GM11168 (cell line): ENCODE data around the gene ADARB1.

Experiments
- in situ Hi-C: fragments of 300-500 bp; cut with MboI; formaldehyde crosslinking; loops from one replicate; pipeline ENCODE4 v1.12.0; 2022; ENCODE audit warnings: low sequenced_read_pairs; ENCODE audit not compliant: unreplicated experiment

Gene ADARB1

GRCh38 chr21:45110873-45111624 is 36.7 kb downstream of the ADARB1 start:
- in situ Hi-C loops: no loop called here

GRCh38 chr21:45111703-45112102 is 37.3 kb downstream of the ADARB1 start:
- in situ Hi-C loops: no loop called here

- in situ Hi-C loops: no loop called here
Observed at GRCh38 chr21:45112371-45112770, 38.0 kb downstream of the ADARB1 start.

GRCh38 chr21:45113543-45113942 is 39.2 kb downstream of the ADARB1 start:
- in situ Hi-C loops: no loop called here

- in situ Hi-C loops: no loop called here
Observed at GRCh38 chr21:45114072-45114471, 39.7 kb downstream of the ADARB1 start.

- in situ Hi-C loops: no loop called here
Observed at GRCh38 chr21:45114475-45114874, 40.1 kb downstream of the ADARB1 start.

- in situ Hi-C loops: no loop called here
Observed at GRCh38 chr21:45115141-45115540, 40.8 kb downstream of the ADARB1 start.

GRCh38 chr21:45116066-45116465 is 41.7 kb downstream of the ADARB1 start:
- in situ Hi-C loops: no loop called here

- in situ Hi-C loops: no loop called here
Observed at GRCh38 chr21:45117314-45117713, 42.9 kb downstream of the ADARB1 start.

GRCh38 chr21:45118099-45118498 is 43.7 kb downstream of the ADARB1 start:
- in situ Hi-C loops: no loop called here

- in situ Hi-C loops: no loop called here
Observed at GRCh38 chr21:45119812-45120211, 45.4 kb downstream of the ADARB1 start.

- in situ Hi-C loops: no loop called here
Observed at GRCh38 chr21:45120975-45121374, 46.6 kb downstream of the ADARB1 start.

- in situ Hi-C loops: no loop called here
Observed at GRCh38 chr21:45122030-45122429, 47.6 kb downstream of the ADARB1 start.

- in situ Hi-C loops: no loop called here
Observed at GRCh38 chr21:45122432-45123132, 48.2 kb downstream of the ADARB1 start.

GRCh38 chr21:45123440-45123839 is 49.1 kb downstream of the ADARB1 start:
- in situ Hi-C loops: no loop called here

- in situ Hi-C loops: no loop called here
Observed at GRCh38 chr21:45124596-45124995, 50.2 kb downstream of the ADARB1 start.

GRCh38 chr21:45125357-45125756 is 51.0 kb downstream of the ADARB1 start:
- in situ Hi-C loops: loop anchor here (5.0 to 25.0 kb wide), 2 partner anchors 178 to 712 kb away; no protein-coding TSS in a partner anchor

- in situ Hi-C loops: loop anchor here (5.0 to 25.0 kb wide), 2 partner anchors 179 to 711 kb away; no protein-coding TSS in a partner anchor
Observed at GRCh38 chr21:45126204-45126626, 51.8 kb downstream of the ADARB1 start.

GRCh38 chr21:45126983-45127382 is 52.6 kb downstream of the ADARB1 start:
- in situ Hi-C loops: loop anchor here (5.0 to 25.0 kb wide), 2 partner anchors 180 to 710 kb away; no protein-coding TSS in a partner anchor

GRCh38 chr21:45127937-45128336 is 53.6 kb downstream of the ADARB1 start:
- in situ Hi-C loops: loop anchor here (5.0 to 25.0 kb wide), 2 partner anchors 181 to 709 kb away; no protein-coding TSS in a partner anchor

GRCh38 chr21:45128613-45129188 is 54.3 kb downstream of the ADARB1 start:
- in situ Hi-C loops: loop anchor here (5.0 to 25.0 kb wide), 2 partner anchors 181 to 709 kb away; no protein-coding TSS in a partner anchor
